Tibial nerve (tissue), 4 donors: ENCODE data around the gene LZTR1. TPM values are rescaled to one million over a fixed set of nuclear protein-coding genes. Genes with fewer than 3 reads are reported as not detected.
A peak's percentile ranks its signal among the peaks of the same experiment; 100 is the strongest.

ENCODE experiments used
- DNase-seq, 2 donors: peaks; one replicate each; pipeline ENCODE4 v3.0.0-alpha.2; 2019; ENCODE audit warnings: low spot score in 2 of 2
- H3K27ac ChIP-seq, 4 donors: fragments of 200-600 bp; sonication (generic) in 3 of 4; one replicate each; pipeline ENCODE4 v1.5.1; 2017 to 2019; ENCODE audit warnings: mild to moderate bottlenecking in 1 of 4
- H3K27me3 ChIP-seq, 2 donors: fragments of 200-600 bp; sonication (generic) in 1 of 2; one replicate each; pipeline versions ENCODE4 v1.5.1 to v1.6.0; 2017 to 2019
- H3K36me3 ChIP-seq, 3 donors: fragments of 200-600 bp; sonication (generic); one replicate each; pipeline ENCODE4 v1.5.1; 2018 to 2019
- H3K4me1 ChIP-seq, 4 donors: fragments of 200-600 bp; sonication (generic) in 3 of 4; one replicate each; pipeline ENCODE4 v1.5.1; 2017 to 2019
- H3K4me3 ChIP-seq, 4 donors: fragments of 200-600 bp; sonication (generic) in 3 of 4; one replicate each; pipeline ENCODE4 v1.5.1; 2017 to 2019; ENCODE audit warnings: mild to moderate bottlenecking in 1 of 4, moderate library complexity in 1 of 4
- H3K9me3 ChIP-seq, 4 donors: fragments of 200-600 bp; sonication (generic) in 3 of 4; one replicate each; pipeline ENCODE4 v1.5.1; 2017 to 2019
- CTCF ChIP-seq, 5 experiments: fragments of 200-600 bp in 3 of 5; fragments of 450-650 bp in 2 of 5; sonication (generic) in 3 of 5; IDR thresholded peaks; one replicate each; pipeline ENCODE4 v1.5.1; 2016 to 2019; ENCODE audit warnings: antibody characterized with exemption in 5 of 5, mild to moderate bottlenecking in 3 of 5, moderate library complexity in 2 of 5
- EP300 ChIP-seq, 2 donors: sonication (generic); formaldehyde crosslinking; IDR thresholded peaks; one replicate each; pipeline ENCODE4 v1.6.1; 2017; ENCODE audit warnings: antibody characterized with exemption in 2 of 2, mild to moderate bottlenecking in 1 of 2
- POLR2A ChIP-seq, 2 donors: fragments of 450-650 bp; IDR thresholded peaks; one replicate each; pipeline ENCODE4 v1.6.1; 2017; ENCODE audit warnings: antibody characterized with exemption in 2 of 2, mild to moderate bottlenecking in 2 of 2, moderate library complexity in 2 of 2
- whole genome bisulfite sequencing, 2 donors: methylation state at CpG; one replicate each; pipeline ENCODE4 v1.1.5; 2018; 5-methylcytosine and 5-hydroxymethylcytosine counted together
- total RNA-seq, 4 donors: library from RNA; depleted of rRNA; stranded (reverse); fragments of >200 nt; gene quantifications; one replicate each; pipeline ENCODE4 v1.1.0, GENCODE V29; 2016

LZTR1 gene
- total RNA-seq, 4 donors from 2014 or later, result 59.8 to 127 (median 66.5) TPM

DNA sequence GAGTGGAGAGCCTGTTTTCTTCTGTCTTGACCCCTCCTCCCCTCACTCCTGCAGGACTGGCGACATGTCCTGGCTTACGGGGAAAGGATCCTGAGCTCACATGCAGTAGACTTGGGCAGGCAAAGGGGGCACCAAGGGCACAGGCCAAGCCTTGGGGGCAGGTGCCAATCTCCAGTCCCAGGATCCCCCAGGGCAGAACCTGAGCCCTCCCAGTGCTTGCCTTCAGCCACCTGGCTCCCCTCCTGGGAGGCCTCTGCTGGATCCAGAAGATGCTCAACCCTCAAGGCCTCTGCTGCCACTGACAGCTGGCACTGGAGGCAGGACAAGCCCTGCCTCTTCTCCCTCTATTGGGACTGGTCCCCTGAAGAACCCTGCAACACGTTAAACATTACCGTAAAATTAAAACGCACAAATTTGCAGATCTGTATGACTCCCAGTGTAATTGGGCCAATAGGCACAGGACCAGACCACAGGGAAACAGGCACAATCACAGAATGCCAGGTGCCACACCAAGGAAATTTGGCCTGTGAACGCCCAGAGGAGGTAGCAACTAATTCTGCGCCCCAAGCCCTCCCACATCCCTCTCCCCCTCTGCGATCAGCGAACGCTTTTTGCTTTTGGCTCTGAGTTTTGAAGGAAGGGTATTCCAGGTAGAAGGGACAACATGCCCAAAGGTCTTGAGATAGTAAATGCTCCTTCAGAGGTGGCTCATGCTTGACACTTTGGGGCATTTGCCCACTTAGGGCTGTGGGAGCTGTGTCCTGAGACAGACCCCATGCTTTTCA is 967 bp upstream of the LZTR1 start:
- Histone ChIP-seq H3K36me3 (peaks cover 0 to 22% (median 0%) of the 10 kb centered on the region in 3 donors), H3K27me3 (no peaks in the 10 kb centered on the region), H3K9me3 (peaks cover 0 to 12% (median 0%) of the 10 kb centered on the region in 4 donors), H3K27ac (peak overlapping the region; percentile 83 to 92 (median 90)), H3K4me3 (peak overlapping the region; percentile 72 to 91 (median 76)), H3K4me1 (peaks cover 0 to 50% (median 24%) of the 10 kb centered on the region in 4 donors)
- TF ChIP-seq EP300 (IDR thresholded peaks at IDR 0.05) (no peak), POLR2A (IDR thresholded peaks at IDR 0.05) (no peak), CTCF (IDR thresholded peaks at IDR 0.05) (no peak)
- 58 to 71% methylated on average over 10 of the region's 10 CpGs for WGBS, 2 donors
- DNase-seq, result no peak

- H3K27me3 ChIP-seq, result no peaks in the 10 kb centered on the region
- no peak for DNase-seq
- H3K27ac ChIP-seq, result peak overlapping the region; percentile 83 to 92 (median 90)
- no peak for TF ChIP-seq CTCF (IDR thresholded peaks at IDR 0.05)
- TF ChIP-seq EP300 (IDR thresholded peaks at IDR 0.05), result no peak
- no peak for TF ChIP-seq POLR2A (IDR thresholded peaks at IDR 0.05)
- peaks cover 0 to 50% (median 24%) of the 10 kb centered on the region in 4 donors for H3K4me1 ChIP-seq
- peaks cover 0 to 33% (median 0%) of the 10 kb centered on the region in 3 donors for H3K36me3 ChIP-seq
- peak overlapping the region; percentile 72 to 91 (median 76) for H3K4me3 ChIP-seq
- WGBS, 2 donors, result 0% methylated on average over 5 to 10 of the region's 12 CpGs
- H3K9me3 ChIP-seq, result peaks cover 0 to 12% (median 0%) of the 10 kb centered on the region in 4 donors
These were observed 426 bp downstream of the LZTR1 start for GRCh38 chr22:20982563-20982882.

- Histone ChIP-seq H3K4me3 (peak overlapping the region; percentile 72 to 91 (median 76)), H3K27ac (peak overlapping the region in 3 of 4 donors; percentile 83 to 92 (median 92)), H3K9me3 (peaks cover 0 to 7% (median 0%) of the 10 kb centered on the region in 4 donors), H3K36me3 (peaks cover 0 to 40% (median 0%) of the 10 kb centered on the region in 3 donors), H3K4me1 (peaks cover 0 to 50% (median 24%) of the 10 kb centered on the region in 4 donors), H3K27me3 (no peaks in the 10 kb centered on the region)
- TF ChIP-seq POLR2A (IDR thresholded peaks at IDR 0.05), result no peak
- WGBS, 2 donors, result 61 to 66% methylated on average over 5 of the region's 5 CpGs
- DNase-seq, result no peak
These were observed 1.1 kb downstream of the LZTR1 start for GRCh38 chr22:20983081-20983771.

- DNase-seq, result no peak
- Histone ChIP-seq H3K27me3 (no peaks in the 10 kb centered on the region), H3K36me3 (peaks cover 0 to 65% (median 0%) of the 10 kb centered on the region in 3 donors), H3K4me3 (no peak overlapping the region), H3K27ac (no peak overlapping the region), H3K4me1 (peaks cover 0 to 33% (median 18%) of the 10 kb centered on the region in 4 donors), H3K9me3 (no peaks in the 10 kb centered on the region)
- no peak for TF ChIP-seq EP300 (IDR thresholded peaks at IDR 0.05)
- TF ChIP-seq POLR2A (IDR thresholded peaks at IDR 0.05), result no peak
- no peak for TF ChIP-seq CTCF (IDR thresholded peaks at IDR 0.05)
- 92 to 100% methylated on average over 7 of the region's 7 CpGs for WGBS, 2 donors
These were observed 3.6 kb downstream of the LZTR1 start for GRCh38 chr22:20985720-20986119.

- Histone ChIP-seq H3K4me1 (peaks cover 0 to 27% (median 12%) of the 10 kb centered on the region in 4 donors), H3K36me3 (peaks cover 0 to 71% (median 1%) of the 10 kb centered on the region in 3 donors), H3K27ac (no peak overlapping the region), H3K9me3 (no peaks in the 10 kb centered on the region), H3K27me3 (no peaks in the 10 kb centered on the region), H3K4me3 (no peak overlapping the region)
- WGBS, 2 donors, result 96 to 100% methylated on average over 1 of the region's 1 CpG
- TF ChIP-seq EP300 (IDR thresholded peaks at IDR 0.05) (no peak), POLR2A (IDR thresholded peaks at IDR 0.05) (no peak), CTCF (IDR thresholded peaks at IDR 0.05) (no peak)
- DNase-seq, result no peak
These were observed 4.3 kb downstream of the LZTR1 start for GRCh38 chr22:20986365-20986764.
